Uterus (tissue), 4 donors: ENCODE measurements around the gene KREMEN1. TPM values are rescaled to one million over a fixed set of nuclear protein-coding genes. Genes with fewer than 3 reads are reported as not detected.
A peak's percentile ranks its signal among the peaks of the same experiment; 100 is the strongest.
"Not testable (repeated sequence)": the region's sequence is repeated elsewhere in the genome, so short reads cannot be mapped to it uniquely, and the experiment has no call there.

Source experiments
- DNase-seq, 2 donors: peaks; one replicate each; pipeline ENCODE4 v3.0.0-alpha.2; 2019 to 2020
- H3K27ac ChIP-seq, 2 donors: fragments of 200-600 bp; sonication (generic); 1 replicate in 1 of 2; 2 replicates in 1 of 2; pipeline ENCODE4 v1.5.1; 2016 to 2018
- H3K27me3 ChIP-seq, 2 donors: fragments of 200-600 bp; sonication (generic); one replicate each; pipeline ENCODE4 v1.5.1; 2018 to 2019; ENCODE audit warnings: control low read depth in 1 of 2
- H3K36me3 ChIP-seq, 2 donors: fragments of 200-600 bp; sonication (generic); one replicate each; pipeline ENCODE4 v1.5.1; 2019; ENCODE audit warnings: control low read depth in 1 of 2
- H3K4me1 ChIP-seq, 2 donors: fragments of 200-600 bp; sonication (generic); one replicate each; pipeline ENCODE4 v1.5.1; 2018 to 2019; ENCODE audit warnings: control low read depth in 1 of 2
- H3K4me3 ChIP-seq, 2 donors: fragments of 200-600 bp; sonication (generic); 1 replicate in 1 of 2; 2 replicates in 1 of 2; pipeline ENCODE4 v1.5.1; 2018 to 2019; ENCODE audit warnings: mild to moderate bottlenecking in 1 of 2
- H3K9me3 ChIP-seq, 2 donors: fragments of 200-600 bp; sonication (generic); one replicate each; pipeline ENCODE4 v1.5.1; 2019; ENCODE audit warnings: control low read depth in 1 of 2
- CTCF ChIP-seq, 4 experiments: fragments of 200-600 bp in 2 of 4; fragments of 450-650 bp in 2 of 4; sonication (generic) in 2 of 4; IDR thresholded peaks; one replicate each; pipeline ENCODE4 v1.5.1; 2016 to 2019; ENCODE audit warnings: antibody characterized with exemption in 4 of 4, mild to moderate bottlenecking in 2 of 4, moderate library complexity in 1 of 4
- POLR2A ChIP-seq, 2 donors: fragments of 450-650 bp; IDR thresholded peaks; one replicate each; pipeline ENCODE4 v1.6.1; 2016; ENCODE audit warnings: antibody characterized with exemption in 2 of 2, mild to moderate bottlenecking in 1 of 2, moderate library complexity in 1 of 2
- intact Hi-C: fragments of 100-400 bp; cut with DNase I; formaldehyde crosslinking; loops from one replicate; pipeline ENCODE4 v1.15.1; 2023; ENCODE audit warnings: low total_unique reads
- total RNA-seq, 4 donors: library from RNA; depleted of rRNA in 3 of 4; stranded (reverse); fragments of >200 nt in 3 of 4; gene quantifications; one replicate each; pipeline versions ENCODE4 v1.1.0 to v1.2.4, GENCODE V29; 2014 to 2023
- donor health status: DM: yes; HTN: yes; CAD: no.

KREMEN1 gene
- total RNA-seq, 4 donors from 2014 or later = 5.9 to 25.1 (median 10.2) TPM

DNA sequence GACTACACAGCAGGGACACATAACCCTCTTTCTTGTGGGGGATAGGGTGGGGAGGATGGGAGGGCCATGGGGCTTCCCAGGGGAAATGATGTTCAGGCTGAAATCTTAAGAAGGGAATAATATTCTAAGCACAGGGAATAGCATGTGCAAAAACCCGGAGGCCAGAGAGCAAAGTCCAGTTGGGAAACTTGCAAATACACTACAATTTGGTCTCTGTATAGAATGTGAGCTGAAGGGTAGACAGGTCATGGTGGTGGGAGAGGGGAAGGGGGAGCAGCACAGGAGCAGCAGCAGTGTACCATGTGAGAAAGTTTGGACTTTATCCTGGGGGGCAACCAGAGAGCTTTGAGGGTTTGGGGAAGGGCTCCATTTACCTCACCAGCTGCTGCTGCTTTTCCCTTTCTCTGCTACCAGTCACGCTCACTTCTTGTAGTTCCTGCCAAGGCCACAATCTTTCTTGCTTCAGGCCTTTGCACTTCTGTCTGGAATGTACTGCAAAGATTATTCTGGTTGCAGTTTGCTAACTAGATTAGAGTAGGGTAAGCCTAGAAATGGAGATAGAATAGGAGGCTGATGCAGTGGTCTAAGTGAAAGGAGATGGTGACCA lies 43.0 kb downstream of the KREMEN1 start:
- no peaks in the 10 kb centered on the region for H3K36me3 ChIP-seq
- H3K9me3 ChIP-seq = no peaks in the 10 kb centered on the region
- no peak overlapping the region for H3K27ac ChIP-seq
- no peak for DNase-seq
- TF ChIP-seq CTCF (IDR thresholded peaks at IDR 0.05) = no peak
- no peak for TF ChIP-seq POLR2A (IDR thresholded peaks at IDR 0.05)
- H3K4me3 ChIP-seq = no peak overlapping the region
- H3K27me3 ChIP-seq = no peaks in the 10 kb centered on the region
- H3K4me1 ChIP-seq = no peaks in the 10 kb centered on the region
- intact Hi-C loops = no loop called here

DNA sequence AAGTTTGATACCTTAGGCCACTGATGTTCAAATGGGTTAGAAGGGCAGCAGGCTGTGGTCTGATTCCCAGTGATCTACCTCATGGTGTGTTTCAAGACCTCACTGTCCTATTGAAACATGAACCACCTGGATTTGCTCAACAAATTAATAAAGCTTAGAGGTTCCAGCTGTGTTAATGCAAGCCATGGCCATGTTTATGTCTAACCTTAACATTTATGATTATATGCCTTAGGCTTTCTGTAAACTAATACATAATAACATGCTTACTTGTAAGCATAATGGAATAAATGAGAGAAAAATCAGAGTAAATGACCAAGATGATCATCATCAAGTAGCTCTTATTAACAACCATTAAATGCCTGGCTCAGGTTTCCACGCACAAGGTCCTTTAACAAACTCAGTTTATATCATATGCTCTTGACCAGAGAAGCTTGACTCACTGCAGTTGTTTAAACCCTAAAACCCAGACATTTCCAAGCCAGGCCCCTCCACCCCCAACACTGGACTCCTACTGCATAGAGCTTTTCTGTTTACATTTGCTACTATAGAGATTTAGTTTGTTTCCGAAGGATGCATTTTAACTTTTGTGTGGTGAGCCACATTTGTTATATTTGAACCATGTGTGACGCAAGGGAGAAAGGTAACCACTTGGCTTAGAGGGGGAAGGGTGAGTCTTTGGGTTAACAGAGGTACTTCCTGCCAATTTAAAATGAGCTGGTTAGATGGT lies 43.7 kb downstream of the KREMEN1 start:
- intact Hi-C loops = no loop called here
- TF ChIP-seq CTCF (IDR thresholded peaks at IDR 0.05) (no peak), POLR2A (IDR thresholded peaks at IDR 0.05) (no peak)
- Histone ChIP-seq H3K36me3 (no peaks in the 10 kb centered on the region), H3K4me3 (no peak overlapping the region), H3K27ac (no peak overlapping the region), H3K9me3 (no peaks in the 10 kb centered on the region), H3K27me3 (no peaks in the 10 kb centered on the region), H3K4me1 (no peaks in the 10 kb centered on the region)
- DNase-seq = no peak

GRCh38 chr22:29117799-29118477 lies 45.1 kb downstream of the KREMEN1 start:
- Histone ChIP-seq H3K4me3 (no peak overlapping the region), H3K4me1 (no peaks in the 10 kb centered on the region), H3K27ac (no peak overlapping the region), H3K36me3 (no peaks in the 10 kb centered on the region), H3K9me3 (no peaks in the 10 kb centered on the region), H3K27me3 (no peaks in the 10 kb centered on the region)
- DNase-seq = no peak
- TF ChIP-seq POLR2A (IDR thresholded peaks at IDR 0.05) (no peak), CTCF (IDR thresholded peaks at IDR 0.05) (no peak)
- intact Hi-C loops = no loop called here

GRCh38 chr22:29120098-29120912 lies 47.5 kb downstream of the KREMEN1 start:
- H3K9me3 ChIP-seq, H3K4me3 ChIP-seq, H3K27me3 ChIP-seq, H3K36me3 ChIP-seq, DNase-seq, intact Hi-C loops, H3K4me1 ChIP-seq: not testable (repeated sequence)
- H3K27ac ChIP-seq = peak overlapping the region in 1 of 2 donors; percentile 30

- no peak for DNase-seq
- H3K9me3 ChIP-seq = no peaks in the 10 kb centered on the region
- H3K36me3 ChIP-seq = no peaks in the 10 kb centered on the region
- H3K4me3 ChIP-seq = no peak overlapping the region
- intact Hi-C loops = no loop called here
- H3K27ac ChIP-seq = no peak overlapping the region
- no peaks in the 10 kb centered on the region for H3K4me1 ChIP-seq
- TF ChIP-seq POLR2A (IDR thresholded peaks at IDR 0.05) (no peak), CTCF (IDR thresholded peaks at IDR 0.05) (no peak)
- no peaks in the 10 kb centered on the region for H3K27me3 ChIP-seq
Measured at GRCh38 chr22:29121124-29121523, 48.3 kb downstream of the KREMEN1 start.
